HT1080 (cell line): ENCODE results near the gene TOX2. TPM values are rescaled to one million over a fixed set of nuclear protein-coding genes. Genes with fewer than 3 reads are reported as not detected.

Source experiments
- DNase-seq: peaks from one replicate; pipeline ENCODE4 v3.0.0-alpha.2; 2015; ENCODE audit warnings: low read depth
- polyA plus RNA-seq, 2 experiments: library from polyadenylated mRNA; depleted of rRNA; stranded (reverse); fragments of >200 nt; gene quantifications; 2 replicates each; pipeline ENCODE4 v1.2.3, GENCODE V29; 2015
- total RNA-seq: library from RNA; depleted of rRNA; stranded (reverse); fragments of >200 nt; shearing (Covaris generic); gene quantifications from 2 replicates; pipeline ENCODE4 v1.2.3, GENCODE V29; 2014; rRNA removed

Gene TOX2, protein sequence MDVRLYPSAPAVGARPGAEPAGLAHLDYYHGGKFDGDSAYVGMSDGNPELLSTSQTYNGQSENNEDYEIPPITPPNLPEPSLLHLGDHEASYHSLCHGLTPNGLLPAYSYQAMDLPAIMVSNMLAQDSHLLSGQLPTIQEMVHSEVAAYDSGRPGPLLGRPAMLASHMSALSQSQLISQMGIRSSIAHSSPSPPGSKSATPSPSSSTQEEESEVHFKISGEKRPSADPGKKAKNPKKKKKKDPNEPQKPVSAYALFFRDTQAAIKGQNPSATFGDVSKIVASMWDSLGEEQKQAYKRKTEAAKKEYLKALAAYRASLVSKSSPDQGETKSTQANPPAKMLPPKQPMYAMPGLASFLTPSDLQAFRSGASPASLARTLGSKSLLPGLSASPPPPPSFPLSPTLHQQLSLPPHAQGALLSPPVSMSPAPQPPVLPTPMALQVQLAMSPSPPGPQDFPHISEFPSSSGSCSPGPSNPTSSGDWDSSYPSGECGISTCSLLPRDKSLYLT
- 3.5 and 8.3 TPM in 2 replicates for total RNA-seq
- polyA plus RNA-seq (2015; cell fraction: cytosol; rRNA removed), result 69.1 and 81.2 TPM in 2 replicates
- 32.4 and 41.7 TPM in 2 replicates for polyA plus RNA-seq (2015; cell fraction: nucleus; rRNA removed)

DNA sequence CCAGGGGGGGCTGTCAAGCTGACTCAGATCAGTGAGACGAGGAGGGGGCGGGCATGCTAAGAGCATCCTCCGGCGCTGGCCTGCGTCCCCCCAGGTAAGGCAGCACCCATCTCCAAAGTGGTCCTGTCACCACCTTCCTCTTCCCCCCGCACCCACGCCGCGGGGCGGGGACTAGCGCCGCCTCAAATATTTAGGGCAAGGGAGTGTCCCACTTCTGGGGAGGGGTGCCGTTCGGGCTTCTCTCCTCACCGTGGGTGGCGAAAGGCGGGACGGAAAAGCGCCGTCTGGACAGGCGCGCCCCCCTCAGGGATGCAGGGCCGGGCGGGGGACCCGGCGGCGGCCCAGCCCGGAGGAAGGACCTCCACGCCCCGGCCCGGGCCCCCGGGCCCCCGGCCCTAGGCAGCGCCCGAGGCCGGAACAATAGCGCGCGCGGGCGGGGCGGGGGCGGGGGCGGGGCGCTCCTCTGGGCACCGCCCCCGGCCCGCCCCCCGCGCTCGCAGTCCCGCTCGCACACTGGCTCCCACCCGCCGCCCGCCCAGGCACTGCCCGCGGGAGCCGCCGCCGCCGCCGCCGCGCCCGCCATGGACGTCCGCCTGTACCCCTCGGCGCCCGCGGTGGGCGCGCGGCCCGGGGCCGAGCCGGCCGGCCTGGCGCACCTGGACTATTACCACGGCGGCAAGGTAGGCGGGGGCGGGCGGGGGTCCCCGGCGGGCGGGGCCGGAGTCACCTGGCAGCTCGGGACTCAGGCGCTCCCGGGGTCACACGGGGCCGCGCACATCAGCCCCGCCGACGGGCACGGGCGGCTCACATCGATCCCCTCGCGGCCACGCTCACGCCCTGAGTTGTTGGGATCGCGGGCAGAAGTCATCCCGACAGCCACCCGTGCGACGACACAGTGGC is at the start of gene TOX2:
Gene TOX2 (plus strand): TSS at position 542 of the 900 bp plus-strand sequence. CDS start 40 bp downstream, at position 582.
- DNase-seq, result no peak

DNA sequence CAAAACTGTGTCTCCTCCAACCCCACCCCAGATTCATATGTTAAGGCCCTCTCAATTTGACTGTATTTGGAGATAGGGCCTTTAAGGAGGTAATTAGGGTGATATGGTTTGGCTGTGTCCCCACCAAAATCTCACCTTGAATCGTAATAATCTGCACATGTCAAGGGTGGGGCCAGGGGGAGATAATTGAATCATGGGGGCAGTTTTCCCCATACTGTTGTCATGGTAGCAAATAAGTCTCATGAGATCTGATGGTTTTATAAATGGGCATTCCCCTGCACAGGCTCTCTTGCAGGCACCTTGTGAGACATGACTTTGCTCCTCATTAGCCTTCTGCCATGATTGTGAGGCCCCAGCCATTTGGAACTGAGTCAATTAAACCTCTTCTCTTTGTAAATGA is 46.6 kb upstream of the TOX2 start:
- DNase-seq, result no peak

DNA sequence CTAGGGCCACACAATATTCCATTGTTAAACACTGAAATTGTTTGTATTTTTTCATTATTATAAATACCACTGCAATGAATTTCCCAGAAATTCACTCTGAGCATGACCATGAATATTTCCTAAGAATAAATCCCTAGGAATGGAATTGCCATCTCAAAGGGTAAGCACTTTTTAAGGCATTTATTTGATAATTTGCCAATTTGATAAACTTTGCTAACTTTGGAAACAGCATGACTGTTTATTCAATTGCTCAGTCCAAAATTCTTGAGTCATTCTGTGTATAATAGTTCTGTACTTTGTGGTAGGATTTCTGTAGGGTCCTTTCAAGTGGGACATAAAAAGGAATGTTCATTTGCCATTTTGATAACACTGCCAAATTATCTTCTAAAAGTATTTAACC is 44.2 kb upstream of the TOX2 start:
- DNase-seq, result no peak

DNA sequence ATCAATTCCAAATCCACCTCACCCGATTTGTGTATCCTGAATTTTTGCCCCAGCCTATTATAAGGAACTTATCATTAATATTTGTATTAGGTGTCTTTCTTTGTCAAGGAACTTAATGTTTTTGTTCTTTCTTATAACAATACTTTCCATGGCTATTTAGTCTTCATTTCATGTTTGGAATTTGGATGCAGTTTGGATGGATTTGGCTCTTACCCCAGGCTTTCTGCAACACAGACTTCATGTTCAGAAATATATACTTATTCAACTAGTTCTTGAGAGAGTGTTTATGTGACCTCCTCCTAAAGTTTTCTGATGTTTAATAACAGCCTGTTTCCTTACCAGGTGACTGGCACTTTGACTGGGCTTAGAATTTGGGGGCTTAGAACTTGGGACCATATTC is 35.9 kb upstream of the TOX2 start:
- DNase-seq, result no peak

DNA sequence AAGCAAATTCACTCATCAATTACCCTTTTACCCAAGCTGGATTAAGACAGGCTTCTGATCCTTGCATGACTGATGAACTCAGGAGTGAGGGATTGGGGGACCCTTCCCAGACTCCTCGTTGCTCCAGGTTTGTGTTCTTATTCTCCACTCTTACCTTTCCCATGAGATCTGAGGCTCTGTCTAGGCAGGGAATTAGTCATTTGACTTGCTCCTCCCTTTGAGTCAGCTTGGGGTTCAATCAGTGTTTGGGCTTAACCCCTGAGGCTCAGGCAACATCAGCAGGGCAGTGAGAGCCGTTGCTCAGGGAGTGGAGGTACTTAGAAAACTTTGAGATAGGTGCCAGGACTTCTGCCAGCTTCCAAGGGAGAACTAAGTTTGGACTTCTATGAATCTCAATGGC is 20.7 kb upstream of the TOX2 start:
- peak; percentile 22 for DNase-seq

DNA sequence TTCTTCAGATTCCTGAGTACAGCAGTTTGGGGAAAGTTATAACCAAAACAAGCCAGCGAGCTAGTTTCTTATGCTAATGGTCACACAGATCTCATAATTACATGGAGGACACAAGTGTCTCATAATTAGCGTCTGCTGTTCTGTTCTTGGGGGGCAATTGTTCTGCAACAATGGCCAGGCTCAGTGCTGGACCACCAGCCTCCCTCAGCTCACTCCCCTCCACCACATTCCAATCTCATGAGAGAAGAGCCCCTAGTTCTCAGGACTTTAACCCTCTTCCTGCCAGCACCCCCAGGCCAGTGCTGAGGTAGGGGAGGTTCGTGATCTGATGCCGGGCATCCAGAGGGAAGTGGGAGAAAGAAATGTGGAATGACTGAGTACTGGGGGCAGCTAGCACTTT is 20.2 kb upstream of the TOX2 start:
- no peak for DNase-seq

DNA sequence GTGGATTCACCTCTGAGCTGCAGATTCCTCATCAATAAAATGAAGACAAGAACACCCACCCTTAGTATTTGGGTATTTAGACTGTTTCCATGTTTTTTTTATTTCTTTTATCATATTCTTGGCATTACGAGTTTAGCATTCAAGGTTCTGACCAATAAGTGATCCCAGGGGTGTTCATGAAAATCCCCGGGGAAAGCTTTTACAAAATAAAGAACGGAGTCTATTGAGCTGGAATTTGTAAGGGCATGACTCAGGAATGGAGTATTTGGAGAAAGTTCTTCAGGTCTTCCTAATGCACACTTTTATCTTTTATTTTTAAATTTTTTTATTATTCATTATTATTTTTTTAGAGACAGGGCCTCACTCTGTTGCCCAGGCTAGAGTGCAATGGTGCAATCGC is 19.4 kb upstream of the TOX2 start:
- DNase-seq, result no peak

DNA sequence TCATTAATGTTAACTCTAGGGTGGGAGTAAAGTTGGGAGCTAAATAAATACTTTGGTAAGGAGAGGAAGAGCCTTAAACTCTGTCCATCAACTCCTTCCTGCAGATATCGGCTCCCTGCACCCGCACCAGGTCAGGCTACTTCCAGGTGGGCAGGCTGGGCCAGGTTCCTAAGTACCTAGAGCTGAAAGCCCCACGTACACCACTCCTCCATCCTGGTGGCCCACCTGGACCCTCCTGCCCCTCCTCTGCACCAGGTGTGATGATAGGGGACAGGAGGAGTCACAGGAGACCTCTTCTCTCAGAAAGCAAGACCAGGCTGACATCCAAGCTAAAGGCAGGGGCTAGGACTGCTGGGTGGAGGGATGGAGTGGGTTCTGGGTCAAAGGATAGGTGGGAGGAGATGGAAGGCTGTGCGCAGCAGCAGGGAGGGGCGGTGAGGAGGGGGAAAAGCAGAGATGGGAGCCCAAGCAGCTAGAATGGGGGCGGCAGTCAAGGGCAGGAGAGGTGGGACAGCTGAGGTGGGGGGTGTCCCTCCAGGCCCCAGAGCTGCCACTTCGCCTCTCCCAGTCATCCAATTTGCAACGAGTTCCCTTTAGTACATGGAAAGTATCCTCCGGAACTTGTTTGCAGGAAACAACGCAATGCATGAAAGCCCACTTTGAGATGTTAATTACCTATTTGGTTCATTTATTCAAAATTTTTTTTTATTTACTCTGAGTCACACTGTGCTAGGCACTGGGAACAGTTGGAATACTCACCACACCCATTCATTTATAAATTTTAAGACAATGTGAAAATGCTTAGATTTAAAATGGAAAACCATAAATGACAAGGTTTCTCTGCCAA is 15.2 kb upstream of the TOX2 start:
- DNase-seq, result no peak

DNA sequence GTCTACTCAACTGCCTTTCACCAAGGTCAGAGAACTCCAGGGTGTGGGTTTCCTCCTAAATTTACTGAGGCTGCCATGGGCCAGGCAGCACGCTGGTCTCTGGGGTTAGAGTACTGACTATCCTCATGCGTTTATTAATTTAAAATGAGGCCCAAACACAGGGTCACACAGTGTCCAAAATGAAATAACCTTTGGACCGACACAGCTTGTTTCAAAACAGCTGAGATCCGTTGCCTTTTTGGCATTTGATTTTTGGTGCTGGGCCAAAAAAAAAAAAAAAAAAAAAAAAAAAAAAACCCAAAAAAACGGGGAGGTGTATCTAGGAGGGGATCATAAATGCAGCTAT is 14.6 kb upstream of the TOX2 start:
- no peak for DNase-seq

DNA sequence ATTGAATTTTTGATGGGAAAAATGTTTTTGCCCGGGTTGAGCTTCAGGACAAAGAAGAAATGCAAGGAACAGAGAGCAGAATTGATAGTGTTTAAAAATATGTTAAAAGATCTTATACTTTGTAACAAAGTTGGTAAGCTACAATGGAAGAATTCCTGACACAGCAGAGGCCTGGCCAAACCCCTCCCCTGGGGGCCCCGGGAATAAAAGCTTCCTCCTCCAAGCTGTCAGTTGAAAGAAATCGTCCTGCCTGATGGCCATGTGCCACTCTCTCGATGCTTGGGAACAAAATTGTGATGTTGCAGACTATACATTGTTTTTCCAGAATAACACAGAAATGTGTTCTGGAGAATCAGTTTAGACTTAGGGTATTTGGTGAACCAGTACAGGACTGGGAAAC is 14.2 kb upstream of the TOX2 start:
- DNase-seq, result no peak

DNA sequence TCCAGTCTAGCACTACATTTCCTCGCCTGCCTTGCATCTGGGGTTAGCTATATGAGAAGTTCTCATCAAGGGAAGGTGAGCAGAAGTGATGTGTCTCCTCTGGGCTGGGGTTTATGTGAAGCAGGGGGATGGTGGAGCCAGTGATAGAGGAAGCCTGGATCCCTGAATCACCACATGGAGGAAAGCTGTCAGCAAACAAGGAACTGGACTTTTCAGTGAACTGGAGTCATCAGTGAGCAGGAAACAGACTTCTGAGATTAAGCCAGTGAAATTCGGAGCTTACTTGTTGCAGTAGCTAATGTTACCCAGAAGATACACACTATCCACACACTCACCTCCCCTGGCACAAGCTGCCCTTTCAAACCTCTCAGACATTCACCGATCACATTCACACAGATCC is 13.4 kb upstream of the TOX2 start:
- peak; percentile 39 for DNase-seq

DNA sequence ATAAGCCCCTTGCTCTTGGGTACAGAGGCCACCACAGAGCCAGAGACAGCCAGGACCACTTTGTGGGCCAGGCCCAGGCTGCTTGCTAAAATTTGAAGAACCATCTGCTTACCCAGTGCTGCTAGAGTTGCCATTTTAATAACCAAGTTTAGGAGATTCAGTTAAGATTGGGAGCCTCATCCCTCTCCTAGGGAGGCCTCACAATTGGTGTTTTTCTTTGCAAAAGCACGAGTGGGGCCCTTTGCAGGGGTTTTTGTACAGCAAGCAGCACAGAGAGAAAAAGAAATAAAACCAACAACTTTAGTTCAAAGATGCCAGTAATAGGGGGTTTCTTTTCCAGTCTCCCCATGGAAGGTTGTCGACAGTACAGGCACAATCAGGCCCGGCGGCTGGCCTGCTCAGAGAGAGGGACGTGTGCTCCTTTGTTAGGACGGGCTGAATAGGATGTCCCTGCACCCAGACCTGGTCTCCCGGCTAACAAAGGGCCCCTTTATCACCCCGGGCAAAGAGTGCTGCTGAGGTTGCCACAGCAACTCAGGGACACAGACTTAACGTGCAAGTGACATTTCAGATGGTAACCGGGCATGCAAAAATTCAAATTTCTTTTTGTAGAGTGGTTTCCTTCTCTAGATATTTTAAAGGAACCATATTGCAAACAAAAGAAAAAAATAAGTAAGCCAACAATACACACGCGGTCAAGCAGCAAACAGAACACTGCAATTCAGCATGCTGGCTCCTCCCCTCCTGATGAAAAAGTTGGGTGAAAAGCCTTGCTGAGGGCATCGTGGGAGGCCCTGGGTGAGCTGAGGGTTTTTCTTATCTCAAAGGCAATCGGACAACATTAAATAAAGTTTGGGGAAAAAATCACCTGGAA is 10.5 kb upstream of the TOX2 start:
- no peak for DNase-seq

DNA sequence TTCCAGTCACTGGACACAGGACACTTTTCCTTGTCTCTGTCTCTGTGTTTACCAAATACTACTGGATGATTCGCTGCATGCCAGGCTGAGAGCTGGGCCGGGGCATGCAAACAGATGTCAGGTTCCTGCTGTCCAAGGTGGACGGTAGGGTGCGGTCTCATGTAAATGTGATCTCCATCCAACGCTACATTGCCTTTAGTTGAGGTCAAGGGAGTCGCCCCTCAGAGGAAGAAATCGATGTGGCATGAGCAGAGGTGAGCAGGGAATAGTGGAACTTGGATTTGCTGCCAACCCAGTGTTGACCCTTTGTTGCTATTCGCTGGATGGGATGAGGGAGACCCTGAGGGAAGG is 9.8 kb upstream of the TOX2 start:
- no peak for DNase-seq

DNA sequence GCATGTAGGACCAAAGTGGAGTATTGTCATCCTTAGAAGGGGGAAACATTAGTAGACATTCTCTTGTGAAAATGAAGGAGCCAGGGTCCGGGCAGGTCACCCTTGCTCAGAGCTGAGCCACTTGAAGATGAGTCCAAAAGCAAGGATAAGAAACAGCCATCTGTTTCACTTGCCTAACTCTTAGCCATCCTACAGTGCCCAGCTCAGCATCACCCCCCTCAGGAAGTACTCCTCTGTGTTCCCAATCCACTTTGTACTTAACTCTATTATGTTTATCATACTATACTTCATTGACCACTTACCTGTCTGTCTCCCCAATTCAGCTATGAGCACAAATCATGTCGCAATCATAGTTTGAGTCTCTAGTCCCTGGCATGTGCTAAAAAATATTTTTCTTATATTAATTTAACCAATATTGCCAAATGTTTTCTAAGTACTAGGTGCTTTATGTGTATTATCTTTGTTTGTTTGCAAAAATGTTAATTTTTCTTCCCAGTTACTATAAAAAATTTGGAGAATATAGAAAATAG is 8.1 kb upstream of the TOX2 start:
- DNase-seq, result no peak

DNA sequence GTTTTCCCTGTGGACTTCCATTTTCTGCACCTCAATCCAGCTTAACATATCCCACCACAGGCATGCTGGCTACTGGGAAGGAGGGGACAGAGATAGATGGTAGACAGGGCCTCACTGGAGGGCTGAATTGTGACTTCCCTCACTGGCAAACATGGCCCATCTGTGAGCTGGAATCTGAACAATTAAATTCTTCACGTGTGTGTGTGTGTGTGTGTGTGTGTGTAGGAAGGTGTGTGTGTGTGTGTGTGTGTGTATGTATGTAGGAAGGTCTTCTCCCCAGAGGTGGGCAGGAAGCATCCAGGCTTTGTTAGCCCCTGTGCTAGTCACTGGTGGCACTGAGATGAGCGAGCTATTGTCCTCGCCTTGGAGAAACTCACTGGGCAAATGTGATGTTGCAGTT is 5.4 kb upstream of the TOX2 start:
- no peak for DNase-seq

DNA sequence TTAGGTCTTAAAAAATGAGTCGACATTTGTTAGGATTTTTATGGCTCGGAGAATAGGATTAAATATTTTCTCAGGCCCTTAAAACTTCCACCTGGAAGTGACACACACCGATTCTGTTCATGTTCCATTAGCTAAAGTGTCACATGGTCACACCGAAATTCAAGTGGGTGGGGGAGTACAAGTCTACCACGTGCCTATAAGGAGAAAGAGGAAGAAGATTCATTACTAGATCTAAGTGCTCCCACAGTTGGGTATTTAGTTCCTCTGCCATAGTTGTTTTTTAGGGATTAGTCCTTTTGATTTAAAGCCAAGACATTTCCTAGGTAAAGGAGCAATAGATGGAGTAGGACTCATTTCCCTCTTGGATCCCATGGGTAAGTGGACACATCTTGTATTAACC is 4.9 kb upstream of the TOX2 start:
- DNase-seq, result no peak

DNA sequence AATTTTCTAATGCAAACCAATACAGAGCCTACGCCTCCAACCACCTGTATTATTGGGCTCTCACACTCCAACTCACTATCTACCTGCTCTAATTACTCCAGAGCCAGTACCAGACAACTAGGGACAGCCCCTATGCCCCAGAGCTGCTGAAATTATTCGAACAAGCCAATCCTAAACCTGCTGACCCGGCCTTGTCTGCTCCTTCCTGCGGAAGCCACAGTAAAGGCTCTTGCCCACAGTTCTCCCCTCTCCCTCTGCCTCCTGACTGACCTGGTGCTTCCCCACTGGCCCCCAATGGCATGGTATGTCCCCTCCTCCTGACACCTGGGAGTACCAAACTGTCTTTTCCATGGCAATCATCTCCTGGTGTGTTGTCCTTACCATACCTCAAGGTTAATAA is 4.1 kb upstream of the TOX2 start:
- no peak for DNase-seq

DNA sequence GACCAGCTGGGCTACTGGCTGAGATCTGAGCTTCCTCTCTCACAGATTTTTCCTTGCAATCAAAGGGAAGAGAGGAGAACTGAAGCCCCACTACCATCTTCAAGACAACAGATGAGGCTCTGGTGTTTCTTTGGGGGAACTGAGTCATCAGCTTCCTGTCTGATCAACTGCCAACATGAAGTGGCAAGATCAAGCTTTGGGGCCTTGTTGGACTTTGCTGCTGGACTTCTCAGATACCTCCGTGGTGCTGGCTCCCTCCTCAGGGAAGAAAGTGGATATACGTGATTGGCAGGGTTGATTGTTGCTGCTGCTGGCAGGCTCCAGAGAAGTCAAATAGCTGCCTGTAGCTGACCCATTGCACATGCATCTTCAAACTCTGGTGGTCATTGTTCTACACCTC is 3.6 kb upstream of the TOX2 start:
- peak; percentile 93 for DNase-seq

DNA sequence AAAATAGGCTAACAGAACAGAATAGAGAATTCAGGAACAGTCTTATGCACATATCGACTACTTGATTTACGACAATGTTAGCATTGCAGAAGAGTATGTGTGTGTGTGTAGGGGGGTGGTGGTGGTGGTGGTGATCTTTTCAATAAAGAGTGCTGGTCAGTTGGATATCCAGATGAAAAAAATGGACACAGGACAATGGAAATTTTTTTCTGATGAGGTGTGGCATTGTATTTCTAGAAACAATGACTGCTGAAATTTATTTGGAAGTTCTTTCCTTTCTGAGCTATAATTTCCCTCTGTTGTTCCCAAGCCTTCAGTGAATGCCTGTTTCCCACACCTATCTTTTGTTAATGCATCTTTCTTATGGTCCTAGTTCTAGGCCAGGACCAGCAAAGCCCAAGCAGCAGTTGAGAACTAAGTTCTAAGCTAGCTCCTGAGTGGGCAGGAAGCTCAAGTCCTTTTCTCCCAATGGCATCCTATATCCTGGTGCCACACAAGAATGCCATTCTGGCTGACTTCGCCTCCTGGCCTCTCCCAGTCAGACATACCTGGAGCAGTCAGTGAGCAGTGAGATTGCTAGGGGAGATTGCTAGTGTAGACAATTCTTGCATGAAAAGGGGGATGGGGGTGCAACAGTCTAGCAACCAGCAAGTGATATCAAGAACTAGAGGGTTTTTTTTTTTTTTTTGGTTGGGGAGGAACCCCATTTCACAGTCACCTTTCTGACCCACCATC is 1.2 kb upstream of the TOX2 start:
- no peak for DNase-seq
